HTERT RPE-1 (cell line): ENCODE measurements around the gene MAP3K19.
"Not testable (repeated sequence)": the region's sequence is repeated elsewhere in the genome, so short reads cannot be mapped to it uniquely, and the experiment has no call there.

Experiments used
- in situ Hi-C: fragments of 300-500 bp; cut with MboI; formaldehyde crosslinking; loops from 4 replicates; pipeline ENCODE4 v1.14.3; 2020; ENCODE audit warnings: low sequenced_read_pairs

The MAP3K19 gene

GRCh38 chr2:134988994-134989605, 58.1 kb downstream of the MAP3K19 start:
- in situ Hi-C loops, result no loop called here

GRCh38 chr2:134985061-134985460, 62.2 kb downstream of the MAP3K19 start:
- in situ Hi-C loops, result no loop called here

GRCh38 chr2:134982603-134983002, 64.6 kb downstream of the MAP3K19 start:
- in situ Hi-C loops, result no loop called here

GRCh38 chr2:134980639-134981038, 66.6 kb downstream of the MAP3K19 start:
- in situ Hi-C loops, result no loop called here

- in situ Hi-C loops, result no loop called here
Measured at GRCh38 chr2:134979221-134979620, 68.0 kb downstream of the MAP3K19 start.

- in situ Hi-C loops, result not testable (repeated sequence)
Measured at GRCh38 chr2:134977104-134977503, 70.1 kb downstream of the MAP3K19 start.

GRCh38 chr2:134976074-134976702, 71.1 kb downstream of the MAP3K19 start:
- in situ Hi-C loops, result no loop called here

GRCh38 chr2:134975281-134976009, 71.8 kb downstream of the MAP3K19 start:
- in situ Hi-C loops, result no loop called here

- in situ Hi-C loops, result no loop called here
Measured at GRCh38 chr2:134973241-134974138, 73.8 kb downstream of the MAP3K19 start.

GRCh38 chr2:134967166-134967565, 80.1 kb downstream of the MAP3K19 start:
- in situ Hi-C loops, result not testable (repeated sequence)

- in situ Hi-C loops, result no loop called here
Measured at GRCh38 chr2:134957477-134957876, 89.8 kb downstream of the MAP3K19 start.

- in situ Hi-C loops, result no loop called here
Measured at GRCh38 chr2:134955744-134956143, 91.5 kb downstream of the MAP3K19 start.

- in situ Hi-C loops, result no loop called here
Measured at GRCh38 chr2:134954065-134954464, 93.2 kb downstream of the MAP3K19 start.

GRCh38 chr2:134952608-134953007, 94.6 kb downstream of the MAP3K19 start:
- in situ Hi-C loops, result no loop called here

GRCh38 chr2:134950886-134951285, 96.4 kb downstream of the MAP3K19 start:
- in situ Hi-C loops, result no loop called here

GRCh38 chr2:134949981-134950708, 97.1 kb downstream of the MAP3K19 start:
- in situ Hi-C loops, result no loop called here

GRCh38 chr2:134946073-134946472, 101.2 kb downstream of the MAP3K19 start:
- in situ Hi-C loops, result no loop called here

- in situ Hi-C loops, result no loop called here
Measured at GRCh38 chr2:134944975-134945374, 102.3 kb downstream of the MAP3K19 start.

GRCh38 chr2:134943540-134943939, 103.7 kb downstream of the MAP3K19 start:
- in situ Hi-C loops, result no loop called here

- in situ Hi-C loops, result no loop called here
Measured at GRCh38 chr2:134936691-134937090, 110.6 kb downstream of the MAP3K19 start.
